CD4-positive, alpha-beta T cell (primary cell): Measurements from ENCODE around the gene EYA2. TPM values are rescaled to one million over a fixed set of nuclear protein-coding genes. Genes with fewer than 3 reads are reported as not detected.

Experiments
- ATAC-seq: fragments of 200-7000 bp; cut with Tn5 transposase; one replicate; pipeline ENCODE4 v1.10.0; 2022; ENCODE audit warnings: mild to moderate bottlenecking; ENCODE audit not compliant: poor library complexity
- CTCF ChIA-PET: fragments of 350-600 bp; sonication (Branson Sonifier 250); formaldehyde crosslinking; loops from one replicate; lab custom pipeline; 2021; ENCODE audit warnings: antibody characterized with exemption, inconsistent platforms; lab: Charles Lee
- POLR2A ChIA-PET: fragments of 350-600 bp; sonication (Branson Sonifier 250); formaldehyde crosslinking; loops from one replicate; lab custom pipeline; 2021; ENCODE audit warnings: antibody characterized with exemption, inconsistent platforms; lab: Charles Lee
- DNase-seq, 14 experiments: peaks; one replicate each; pipeline ENCODE4 v3.0.0-alpha.2; 2013 to 2020; ENCODE audit warnings: mixed read lengths in 2 of 14
- H3K27ac ChIP-seq, 2 donors: one replicate each; pipeline versions ENCODE4 v1.5.1 to v1.7.0; 2013; ENCODE audit warnings: low read length in 2 of 2, low read depth in 1 of 2, mild to moderate bottlenecking in 1 of 2
- H3K27me3 ChIP-seq, 2 experiments: 1 replicate in 1 of 2; 2 replicates in 1 of 2; pipeline versions ENCODE4 v1.6.1 to v1.7.0; 2013; ENCODE audit warnings: low read length in 2 of 2, control low read depth in 1 of 2, mild to moderate bottlenecking in 1 of 2, moderate library complexity in 1 of 2; ENCODE audit not compliant: insufficient read depth in 2 of 2, control insufficient read depth in 1 of 2
- H3K36me3 ChIP-seq: one replicate; pipeline ENCODE4 v1.6.1; 2013; ENCODE audit warnings: low read length, control low read depth; ENCODE audit not compliant: insufficient read depth
- H3K4me1 ChIP-seq: one replicate; pipeline ENCODE4 v1.6.1; 2013; ENCODE audit warnings: low read length, control low read depth; ENCODE audit not compliant: insufficient read depth
- H3K4me3 ChIP-seq: one replicate; pipeline ENCODE4 v1.5.1; 2013; ENCODE audit warnings: mild to moderate bottlenecking, low read length, moderate library complexity
- H3K9me3 ChIP-seq, 2 experiments: 1 replicate in 1 of 2; 2 replicates in 1 of 2; pipeline versions ENCODE4 v1.6.1 to v1.7.0; 2013; ENCODE audit warnings: low read length in 2 of 2, mild to moderate bottlenecking in 2 of 2, control low read depth in 1 of 2, moderate library complexity in 1 of 2; ENCODE audit not compliant: control insufficient read depth in 1 of 2, insufficient read depth in 1 of 2
- H3K27ac Mint-ChIP-seq: one replicate; pipeline ENCODE4 v1.8.0; 2020; ENCODE audit warnings: mixed read lengths
- H3K27me3 Mint-ChIP-seq: one replicate; pipeline ENCODE4 v1.8.0; 2021; ENCODE audit warnings: mixed read lengths
- H3K36me3 Mint-ChIP-seq: one replicate; pipeline ENCODE4 v1.8.0; 2021; ENCODE audit warnings: low read depth, mixed read lengths
- H3K4me1 Mint-ChIP-seq: one replicate; pipeline ENCODE4 v1.8.0; 2021; ENCODE audit warnings: low read depth, mixed read lengths
- H3K4me3 Mint-ChIP-seq: one replicate; pipeline ENCODE4 v1.8.0; 2020; ENCODE audit warnings: mild to moderate bottlenecking, mixed read lengths
- H3K9me3 Mint-ChIP-seq: one replicate; pipeline ENCODE4 v1.8.0; 2020; ENCODE audit warnings: mixed read lengths
- intact Hi-C, 2 experiments: fragments of 100-400 bp; cut with DNase I in 1 of 2; cut with micrococcal nuclease in 1 of 2; formaldehyde crosslinking; loops; one replicate each; pipeline versions ENCODE4 v1.15.1 to v1.9.0; 2023 to 2025; cut with DNase I, micrococcal nuclease
- total RNA-seq, 174 experiments: library from RNA in 2 of 174; stranded (reverse) in 2 of 174; gene quantifications; one replicate each; pipeline ENCODE4 v1.2.3 and lab custom pipeline; 2021 to 2026
- TF ChIP-seq, protein P1 (sequence below): fragments of 200-600 bp; IDR thresholded peaks from one replicate; pipeline ENCODE4 v1.8.0; 2022; ENCODE audit warnings: antibody characterized with exemption, mild to moderate bottlenecking

Gene EYA2
- total RNA-seq, 2 experiments from 2014 or later, result not detected

GRCh38 chr20:47057661-47058060, 163.0 kb downstream of the EYA2 start:
- Histone ChIP-seq H3K4me3 (no peak overlapping the region), H3K4me1 (no peaks in the 10 kb centered on the region), H3K9me3 (peaks cover 0 to 12% of the 10 kb centered on the region in 2 experiments), H3K27ac (no peak overlapping the region), H3K27me3 (peaks cover 4 to 9% of the 10 kb centered on the region in 2 experiments), H3K36me3 (no peaks in the 10 kb centered on the region)
- intact Hi-C loops, result no loop called here
- H3K9me3 Mint-ChIP-seq, result no peaks in the 10 kb centered on the region
- DNase-seq (no peak), ATAC-seq (no peak)
- H3K36me3 Mint-ChIP-seq, result no peaks in the 10 kb centered on the region
- CTCF ChIA-PET, result no interaction called here
- peaks cover 41% of the 10 kb centered on the region for H3K27me3 Mint-ChIP-seq
- no peak overlapping the region for H3K4me3 Mint-ChIP-seq
- POLR2A ChIA-PET, result no interaction called here
- H3K4me1 Mint-ChIP-seq, result no peaks in the 10 kb centered on the region
- TF ChIP-seq, protein P1, sequence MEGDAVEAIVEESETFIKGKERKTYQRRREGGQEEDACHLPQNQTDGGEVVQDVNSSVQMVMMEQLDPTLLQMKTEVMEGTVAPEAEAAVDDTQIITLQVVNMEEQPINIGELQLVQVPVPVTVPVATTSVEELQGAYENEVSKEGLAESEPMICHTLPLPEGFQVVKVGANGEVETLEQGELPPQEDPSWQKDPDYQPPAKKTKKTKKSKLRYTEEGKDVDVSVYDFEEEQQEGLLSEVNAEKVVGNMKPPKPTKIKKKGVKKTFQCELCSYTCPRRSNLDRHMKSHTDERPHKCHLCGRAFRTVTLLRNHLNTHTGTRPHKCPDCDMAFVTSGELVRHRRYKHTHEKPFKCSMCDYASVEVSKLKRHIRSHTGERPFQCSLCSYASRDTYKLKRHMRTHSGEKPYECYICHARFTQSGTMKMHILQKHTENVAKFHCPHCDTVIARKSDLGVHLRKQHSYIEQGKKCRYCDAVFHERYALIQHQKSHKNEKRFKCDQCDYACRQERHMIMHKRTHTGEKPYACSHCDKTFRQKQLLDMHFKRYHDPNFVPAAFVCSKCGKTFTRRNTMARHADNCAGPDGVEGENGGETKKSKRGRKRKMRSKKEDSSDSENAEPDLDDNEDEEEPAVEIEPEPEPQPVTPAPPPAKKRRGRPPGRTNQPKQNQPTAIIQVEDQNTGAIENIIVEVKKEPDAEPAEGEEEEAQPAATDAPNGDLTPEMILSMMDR, result no peak
- H3K27ac Mint-ChIP-seq, result no peak overlapping the region

DNA sequence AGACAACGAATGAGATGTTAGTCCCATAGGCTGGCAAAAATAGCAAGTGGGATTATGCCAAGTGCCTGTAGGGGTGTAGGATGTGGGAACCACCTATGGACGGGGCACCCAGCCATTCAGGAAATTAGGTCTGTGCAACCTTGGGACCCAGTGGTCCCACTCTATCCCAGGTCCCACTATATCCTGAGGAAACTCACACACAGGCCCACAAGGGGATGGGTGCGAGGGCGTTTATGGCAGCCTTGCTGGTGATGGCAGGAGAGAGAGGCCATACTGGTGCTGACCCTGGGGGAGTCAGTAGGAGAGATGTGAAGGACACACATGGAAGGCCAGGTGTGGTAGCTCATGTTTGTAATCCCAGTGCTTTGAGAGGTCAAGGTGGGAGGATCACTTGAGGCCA, 163.6 kb downstream of the EYA2 start:
- Mint-ChIP-seq H3K27me3 (peaks cover 41% of the 10 kb centered on the region), H3K4me1 (no peaks in the 10 kb centered on the region), H3K27ac (no peak overlapping the region), H3K36me3 (no peaks in the 10 kb centered on the region), H3K4me3 (no peak overlapping the region), H3K9me3 (no peaks in the 10 kb centered on the region)
- peaks cover 0 to 12% of the 10 kb centered on the region in 2 experiments for H3K9me3 ChIP-seq
- H3K27ac ChIP-seq, result no peak overlapping the region
- TF ChIP-seq, protein P1, result no peak
- no peak overlapping the region for H3K4me3 ChIP-seq
- H3K27me3 ChIP-seq, result peaks cover 4 to 9% of the 10 kb centered on the region in 2 experiments
- intact Hi-C loops, result no loop called here
- ChIA-PET CTCF (no interaction called here), POLR2A (no interaction called here)
- DNase-seq (no peak), ATAC-seq (no peak)
- H3K36me3 ChIP-seq, result no peaks in the 10 kb centered on the region
- H3K4me1 ChIP-seq, result no peaks in the 10 kb centered on the region

GRCh38 chr20:47059536-47059935, 164.9 kb downstream of the EYA2 start:
- H3K4me1 ChIP-seq, result no peaks in the 10 kb centered on the region
- no peaks in the 10 kb centered on the region for H3K36me3 ChIP-seq
- H3K4me3 Mint-ChIP-seq, result no peak overlapping the region
- peaks cover 38% of the 10 kb centered on the region for H3K27me3 Mint-ChIP-seq
- H3K4me3 ChIP-seq, result no peak overlapping the region
- H3K27ac Mint-ChIP-seq, result no peak overlapping the region
- TF ChIP-seq, protein P1, result no peak
- H3K27ac ChIP-seq, result no peak overlapping the region
- H3K4me1 Mint-ChIP-seq, result no peaks in the 10 kb centered on the region
- no peak for DNase-seq
- CTCF ChIA-PET, result no interaction called here
- ATAC-seq, result no peak
- H3K36me3 Mint-ChIP-seq, result no peaks in the 10 kb centered on the region
- intact Hi-C loops, result no loop called here
- H3K27me3 ChIP-seq, result peaks cover 4 to 9% of the 10 kb centered on the region in 2 experiments
- POLR2A ChIA-PET, result no interaction called here
- no peaks in the 10 kb centered on the region for H3K9me3 Mint-ChIP-seq
- peaks cover 0 to 12% of the 10 kb centered on the region in 2 experiments for H3K9me3 ChIP-seq
